ENCODE measurements around the gene RGS11.

GRCh38 chr16:296806-297510, 21.2 kb upstream of the RGS11 start:
- no peak for TF ChIP-seq EZH2phosphoT487 (IDR thresholded peaks at IDR 0.05; ENCODE audit: borderline replicate concordance, low read length)
- TF ChIP-seq, protein P1, sequence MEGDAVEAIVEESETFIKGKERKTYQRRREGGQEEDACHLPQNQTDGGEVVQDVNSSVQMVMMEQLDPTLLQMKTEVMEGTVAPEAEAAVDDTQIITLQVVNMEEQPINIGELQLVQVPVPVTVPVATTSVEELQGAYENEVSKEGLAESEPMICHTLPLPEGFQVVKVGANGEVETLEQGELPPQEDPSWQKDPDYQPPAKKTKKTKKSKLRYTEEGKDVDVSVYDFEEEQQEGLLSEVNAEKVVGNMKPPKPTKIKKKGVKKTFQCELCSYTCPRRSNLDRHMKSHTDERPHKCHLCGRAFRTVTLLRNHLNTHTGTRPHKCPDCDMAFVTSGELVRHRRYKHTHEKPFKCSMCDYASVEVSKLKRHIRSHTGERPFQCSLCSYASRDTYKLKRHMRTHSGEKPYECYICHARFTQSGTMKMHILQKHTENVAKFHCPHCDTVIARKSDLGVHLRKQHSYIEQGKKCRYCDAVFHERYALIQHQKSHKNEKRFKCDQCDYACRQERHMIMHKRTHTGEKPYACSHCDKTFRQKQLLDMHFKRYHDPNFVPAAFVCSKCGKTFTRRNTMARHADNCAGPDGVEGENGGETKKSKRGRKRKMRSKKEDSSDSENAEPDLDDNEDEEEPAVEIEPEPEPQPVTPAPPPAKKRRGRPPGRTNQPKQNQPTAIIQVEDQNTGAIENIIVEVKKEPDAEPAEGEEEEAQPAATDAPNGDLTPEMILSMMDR (IDR thresholded peaks at IDR 0.05; ENCODE audit: low read depth, low read length, poor library complexity, severe bottlenecking), result no peak

Measured in DOHH2 (cell line).